NT2/D1 (cell line): Measurements from ENCODE around the gene FRAS1.

ENCODE experiments used
- SUZ12 ChIP-seq: IDR thresholded peaks from 2 replicates; pipeline ENCODE4 v1.6.1; 2011; ENCODE audit not compliant: insufficient read length, insufficient read depth; ENCODE audit errors: extremely low read depth
- YY1 ChIP-seq: IDR thresholded peaks from 2 replicates; pipeline ENCODE4 v1.6.1; 2011; ENCODE audit not compliant: insufficient read length, insufficient read depth

- no peak for TF ChIP-seq YY1
- TF ChIP-seq SUZ12 = no peak
Observed at GRCh38 chr4:78396613-78397291, 339.6 kb downstream of the FRAS1 start.
